K562 (cell line): ENCODE measurements around the gene FBXW2.

Experiments
- EHMT2 ChIP-seq: fragments of 450-650 bp; IDR thresholded peaks from 2 replicates; pipeline ENCODE4 v1.6.1; 2018; ENCODE audit warnings: antibody characterized with exemption
- RNF2 ChIP-seq: sonication (generic); IDR thresholded peaks from 2 replicates; pipeline ENCODE4 v1.6.1; 2016
- RNF219 ChIP-seq: fragments of 250-450 bp; sonication (Bioruptor Pico); IDR thresholded peaks from 2 replicates; pipeline ENCODE4 v1.5.0; 2022; ENCODE audit warnings: mild to moderate bottlenecking
- STAT6 ChIP-seq: sonication (generic); formaldehyde crosslinking; IDR thresholded peaks from 2 replicates; pipeline ENCODE4 v1.8.1; 2023; ENCODE audit warnings: mild to moderate bottlenecking, missing genetic modification reagents
- TSHZ1 ChIP-seq: fragments of 250-450 bp; sonication (Bioruptor Pico); IDR thresholded peaks from 2 replicates; pipeline ENCODE4 v1.4.0; 2020; ENCODE audit warnings: mild to moderate bottlenecking, moderate library complexity
- ZNF274 ChIP-seq: IDR thresholded peaks from 2 replicates; pipeline ENCODE4 v1.6.1; 2011; ENCODE audit warnings: low read depth, mild to moderate bottlenecking, low read length, moderate library complexity, borderline replicate concordance
- ZNF407 ChIP-seq: fragments of 450-650 bp; IDR thresholded peaks from 2 replicates; pipeline ENCODE4 v1.6.1; 2016; ENCODE audit warnings: low read depth
- ZSCAN32 ChIP-seq: fragments of 450-650 bp; formaldehyde crosslinking; IDR thresholded peaks from 2 replicates; pipeline ENCODE4 v1.4.0; 2020; ENCODE audit warnings: mild to moderate bottlenecking, moderate library complexity

GRCh38 chr9:120779227-120779626 is 14.0 kb downstream of the FBXW2 start:
- TF ChIP-seq STAT6 (CRISPR knock-in tag) (no peak), ZNF274 (no peak), ZNF407 (no peak), TSHZ1 (no peak), ZSCAN32 (CRISPR knock-in tag) (no peak), EHMT2 (no peak), RNF2 (no peak), RNF219 (no peak)
